Stimulated activated CD8-positive, alpha-beta memory T cell treated with anti-CD3 and anti-CD28 coated beads, Interleukin-4, amount 100 ng/mL, for 24 hours (primary cell): Measurements from ENCODE around the gene KCNJ18.
"Not testable (repeated sequence)": the region's sequence is repeated elsewhere in the genome, so short reads cannot be mapped to it uniquely, and the experiment has no call there.

Source experiments
- DNase-seq: peaks from one replicate; pipeline ENCODE4 v3.0.0-alpha.2; 2020; ENCODE audit warnings: low read depth

The KCNJ18 gene

GRCh38 chr17:21671437-21671836 is 20.9 kb upstream of the KCNJ18 start:
- not testable (repeated sequence) for DNase-seq

DNA sequence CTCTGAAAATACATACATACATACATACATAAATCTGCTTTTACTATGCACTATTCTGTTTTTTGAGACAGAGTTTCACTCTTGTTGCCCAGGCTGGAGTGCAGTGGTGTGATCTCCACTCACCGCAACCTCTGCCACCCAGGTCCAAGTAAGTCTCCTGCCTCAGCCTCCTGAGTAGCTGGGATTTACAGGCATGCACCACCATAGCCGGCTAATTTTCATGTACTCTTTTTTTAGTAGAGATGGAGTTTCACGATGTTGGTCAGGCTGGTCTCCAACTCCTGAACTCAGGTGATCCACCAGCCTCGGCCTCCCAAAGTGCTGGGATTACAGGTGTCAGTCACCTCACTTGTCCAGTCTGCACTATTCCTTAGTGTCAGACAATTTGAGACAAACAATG is 20.5 kb upstream of the KCNJ18 start:
- DNase-seq, result not testable (repeated sequence)

DNA sequence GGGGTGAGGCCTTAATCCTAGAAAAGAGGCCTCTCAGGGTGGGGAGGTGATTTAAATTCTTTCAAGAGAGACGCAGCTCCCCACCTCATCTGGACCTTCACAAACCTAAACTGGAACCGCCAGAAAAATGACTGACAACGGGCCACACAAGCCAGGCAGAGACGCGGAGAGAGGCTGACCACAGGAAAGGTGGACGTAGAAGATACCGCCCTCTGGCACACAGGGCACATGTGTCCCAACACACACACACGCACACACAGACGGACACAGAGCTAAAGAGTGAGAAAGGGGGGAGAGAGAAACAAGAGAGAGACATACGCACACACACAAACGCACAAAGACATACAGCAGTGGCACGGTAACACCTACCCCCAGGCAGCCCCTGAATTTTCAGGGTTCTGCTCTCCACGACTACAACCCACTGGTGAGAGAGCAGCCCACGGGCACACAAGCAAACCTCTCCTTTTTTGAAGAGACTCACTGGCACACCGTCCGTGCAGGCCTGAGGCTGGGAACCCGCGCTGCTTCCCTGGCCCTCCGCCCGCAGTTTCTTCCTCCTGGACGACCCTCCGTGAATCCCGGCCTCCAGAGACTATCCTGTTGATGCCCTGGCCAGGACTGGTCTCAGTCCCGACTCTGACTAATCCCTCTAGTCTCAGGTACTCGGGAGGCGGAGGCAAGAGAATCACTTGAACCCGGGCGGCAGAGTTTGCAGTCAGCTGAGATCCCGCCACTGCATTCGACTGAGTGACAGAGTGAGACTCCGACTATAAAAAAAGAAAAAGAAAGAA is 18.7 kb upstream of the KCNJ18 start:
- not testable (repeated sequence) for DNase-seq

DNA sequence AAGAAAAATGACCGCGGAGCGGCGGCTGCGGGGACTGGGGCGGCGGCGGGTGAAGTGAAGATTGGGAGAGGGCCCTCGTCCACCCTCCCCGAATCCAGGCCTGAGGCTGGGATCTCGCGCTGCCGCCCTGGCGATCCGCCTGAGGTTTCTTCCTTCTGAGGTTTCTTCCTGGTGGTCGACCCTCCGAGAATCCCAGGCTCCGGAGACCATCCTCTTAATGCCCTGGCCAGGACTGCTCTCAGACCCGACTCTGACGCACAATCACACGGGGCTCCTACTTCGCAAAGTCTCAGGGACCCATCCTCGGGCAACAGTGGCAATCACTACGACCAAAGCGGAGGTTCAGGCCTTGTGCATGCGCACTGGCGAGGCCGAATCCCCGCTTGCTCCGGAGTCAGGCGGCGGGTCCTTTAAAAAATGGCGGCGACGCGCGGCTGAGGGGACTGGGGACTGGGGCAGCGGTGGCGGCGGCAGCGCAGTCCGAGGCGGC is 18.0 kb upstream of the KCNJ18 start:
- DNase-seq, result no peak

GRCh38 chr17:21674891-21675738 is 17.2 kb upstream of the KCNJ18 start:
- not testable (repeated sequence) for DNase-seq

DNA sequence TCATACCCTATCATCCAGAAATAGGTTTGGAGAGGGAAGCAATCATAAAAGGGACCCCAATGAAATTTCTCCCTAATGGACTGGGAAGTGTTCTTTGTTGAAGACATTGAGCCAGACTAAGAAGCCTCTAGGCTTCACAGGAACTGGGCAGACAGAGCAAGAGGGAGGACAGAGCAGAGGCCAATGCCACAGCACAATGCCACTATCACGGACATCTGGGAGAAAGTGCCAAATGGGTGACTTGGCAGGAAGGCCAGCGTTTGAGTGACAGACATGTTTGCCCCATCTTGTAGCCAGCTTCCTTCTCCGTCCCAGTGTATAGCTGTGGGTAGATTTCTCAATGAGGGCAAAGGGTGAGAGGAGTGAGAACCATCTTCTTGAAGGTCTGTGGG is 16.6 kb upstream of the KCNJ18 start:
- DNase-seq, result not testable (repeated sequence)

- no peak for DNase-seq
Measured at GRCh38 chr17:21676281-21677111, 15.8 kb upstream of the KCNJ18 start.

- no peak for DNase-seq
Measured at GRCh38 chr17:21677126-21677910, 15.0 kb upstream of the KCNJ18 start.

DNA sequence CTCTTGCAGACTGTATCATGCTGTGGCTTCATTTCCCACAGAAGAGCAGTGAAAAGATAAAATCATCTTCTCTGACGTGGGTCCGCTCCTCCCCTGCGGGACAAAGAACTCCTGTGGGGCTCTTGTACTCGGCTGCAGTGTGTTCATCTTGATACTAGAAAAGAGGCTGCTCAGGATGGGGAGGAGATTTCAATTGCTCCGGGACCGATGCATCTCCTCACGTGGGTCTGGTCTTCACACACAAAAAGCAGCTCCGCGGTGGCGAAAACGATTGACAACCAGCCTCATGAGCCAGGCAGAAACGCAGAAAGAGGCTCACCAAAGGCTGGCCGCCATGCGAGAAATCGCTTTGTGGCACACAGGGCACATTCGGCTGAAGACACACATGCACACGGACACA is 14.4 kb upstream of the KCNJ18 start:
- no peak for DNase-seq

GRCh38 chr17:21678393-21679081 is 13.8 kb upstream of the KCNJ18 start:
- DNase-seq, result no peak

DNA sequence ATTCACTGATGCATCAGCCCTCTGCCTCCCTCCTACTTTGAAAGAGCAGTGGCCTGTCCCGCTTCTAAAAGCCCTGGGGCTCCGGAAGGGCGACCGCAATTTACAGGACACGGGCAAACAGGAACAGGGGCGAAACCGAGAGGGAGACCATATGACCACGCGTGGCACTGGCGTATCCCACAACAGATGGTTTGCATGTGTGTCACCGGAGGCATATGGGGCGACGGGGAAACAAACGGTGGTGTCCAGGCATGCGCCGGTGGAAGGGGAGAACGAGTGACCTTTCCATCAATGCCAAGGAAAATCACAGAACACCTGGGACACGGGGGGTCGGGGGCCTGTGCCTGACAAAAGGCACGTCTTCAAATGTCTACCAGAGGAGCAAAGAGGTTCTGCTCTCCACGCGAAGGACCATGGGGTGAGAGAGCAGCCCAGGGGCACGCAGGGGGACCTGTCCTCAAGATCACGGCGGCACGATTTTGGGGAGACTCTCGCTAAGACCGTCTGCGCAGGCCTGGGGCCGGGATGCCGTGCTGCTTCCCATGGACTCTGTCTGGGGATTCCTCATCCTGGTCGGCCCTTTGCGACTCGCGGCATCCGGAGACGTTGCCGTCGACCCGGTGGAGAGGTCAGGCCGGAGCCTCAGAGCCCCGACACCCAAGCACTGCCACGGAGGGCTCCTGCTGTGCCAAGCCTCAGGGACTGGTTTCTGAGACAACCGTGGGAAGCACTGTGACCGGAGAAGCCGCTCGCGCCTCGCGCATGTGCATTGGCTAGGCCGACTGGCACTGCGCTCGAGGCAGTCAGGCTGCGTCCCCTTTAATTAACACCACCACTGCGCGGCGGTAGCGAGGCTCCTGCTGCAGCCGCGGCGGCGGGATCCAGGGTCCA is 12.8 kb upstream of the KCNJ18 start:
- no peak for DNase-seq

- DNase-seq, result no peak
Measured at GRCh38 chr17:21680366-21680765, 12.0 kb upstream of the KCNJ18 start.

DNA sequence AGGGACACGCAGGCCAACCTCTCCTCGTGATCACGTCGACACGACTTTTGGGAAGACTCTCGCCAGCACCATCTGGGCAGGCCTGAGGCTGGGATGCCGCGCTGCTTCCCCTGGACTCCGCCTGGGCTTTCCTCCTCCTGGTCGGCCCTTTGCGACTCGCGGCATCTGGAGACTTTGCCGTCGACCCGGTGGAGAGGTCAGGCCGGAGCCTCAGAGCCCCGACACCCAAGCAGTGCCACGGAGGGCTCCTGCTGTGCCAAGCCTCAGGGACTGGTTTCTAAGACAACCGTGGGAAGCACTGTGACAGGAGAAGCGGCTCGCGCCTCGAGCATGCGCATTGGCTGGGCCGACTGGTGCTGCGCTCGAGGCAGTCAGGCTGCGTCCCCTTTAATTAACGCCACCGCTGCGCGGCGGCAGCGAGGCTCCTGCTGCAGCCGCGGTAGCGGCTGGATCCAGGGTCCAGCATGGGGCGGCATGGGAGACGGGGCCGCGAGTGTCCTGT is 11.4 kb upstream of the KCNJ18 start:
- DNase-seq, result not testable (repeated sequence)

DNA sequence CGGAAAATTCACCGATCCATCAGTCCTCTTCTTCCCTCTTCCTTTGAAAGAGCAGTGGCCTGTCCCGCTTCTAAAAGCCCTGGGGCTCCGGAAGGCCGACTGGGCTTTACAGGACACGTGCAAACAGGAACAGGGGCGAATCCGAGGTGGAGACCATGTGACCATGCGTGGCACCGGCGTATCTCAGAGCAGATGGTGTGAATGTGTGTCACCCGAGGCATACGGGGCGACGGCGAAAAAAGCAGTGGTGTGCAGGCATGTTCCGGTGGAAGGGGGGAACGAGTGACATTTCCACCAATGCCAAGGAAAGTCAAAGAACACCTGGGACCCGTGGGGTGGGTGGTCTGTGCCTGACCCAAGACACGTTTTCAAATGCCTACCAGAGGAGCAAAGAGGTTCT is 10.7 kb upstream of the KCNJ18 start:
- not testable (repeated sequence) for DNase-seq

DNA sequence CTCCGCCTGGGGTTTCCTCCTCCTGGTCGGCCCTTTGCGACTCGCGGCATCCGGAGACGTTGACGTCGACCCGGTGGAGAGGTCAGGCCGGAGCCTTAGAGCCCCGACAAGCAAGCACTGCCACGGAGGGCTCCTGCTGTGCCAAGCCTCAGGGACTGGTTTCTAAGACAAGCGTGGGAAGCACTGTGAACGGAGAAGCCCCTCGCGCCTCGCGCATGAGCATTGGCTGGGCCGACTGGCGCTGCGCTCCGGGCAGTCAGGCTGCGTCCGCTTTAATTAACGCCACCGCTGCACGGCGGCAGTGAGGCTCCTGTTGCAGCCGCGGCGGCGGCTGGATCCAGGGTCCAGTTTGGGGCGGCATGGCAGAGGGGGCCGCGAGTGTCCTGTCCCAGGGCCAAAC is 10.2 kb upstream of the KCNJ18 start:
- not testable (repeated sequence) for DNase-seq

DNA sequence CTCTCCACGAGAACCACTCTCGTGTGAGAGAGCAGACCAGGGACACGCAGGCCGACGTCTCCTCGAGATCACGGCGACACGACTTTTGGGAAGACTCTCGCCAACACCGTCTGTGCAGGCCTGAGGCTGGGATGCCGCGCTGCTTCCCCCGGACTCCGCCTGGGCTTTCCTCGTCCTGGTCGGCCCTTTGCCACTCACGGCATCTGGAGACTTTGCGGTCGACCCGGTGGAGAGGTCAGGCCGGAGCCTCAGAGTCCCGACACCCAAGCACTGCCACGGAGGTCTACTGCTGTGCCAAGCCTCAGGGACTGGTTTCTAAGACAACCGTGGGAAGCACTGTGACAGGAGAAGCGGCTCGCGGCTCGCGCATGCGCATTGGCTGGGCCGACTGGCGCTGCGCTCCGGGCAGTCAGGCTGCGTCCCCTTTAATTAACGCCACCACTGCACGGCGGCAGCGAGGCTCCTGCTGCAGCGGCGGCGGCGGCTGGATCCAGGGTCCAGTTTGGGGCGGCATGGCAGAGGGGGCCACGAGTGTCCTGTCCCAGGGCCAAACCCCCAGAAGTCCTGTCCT is 9.1 kb upstream of the KCNJ18 start:
- DNase-seq, result not testable (repeated sequence)

- DNase-seq, result not testable (repeated sequence)
Measured at GRCh38 chr17:21683897-21684296, 8.4 kb upstream of the KCNJ18 start.

GRCh38 chr17:21684384-21684783 is 7.9 kb upstream of the KCNJ18 start:
- DNase-seq, result not testable (repeated sequence)
